Activated CD4-positive, alpha-beta T cell treated with anti-CD3 and anti-CD28 coated beads for 36 hours (primary cell): Measurements from ENCODE around the gene EIF4EBP2. TPM values are rescaled to one million over a fixed set of nuclear protein-coding genes. Genes with fewer than 3 reads are reported as not detected.
A peak's percentile ranks its signal among the peaks of the same experiment; 100 is the strongest.

Experiments
- ATAC-seq: fragments of 200-7000 bp; cut with Tn5 transposase; one replicate; pipeline ENCODE4 v1.10.0; 2021; ENCODE audit warnings: mild to moderate bottlenecking, moderate library complexity
- CTCF ChIA-PET: fragments of 350-600 bp; sonication (Branson Sonifier 250); formaldehyde crosslinking; loops from one replicate; lab custom pipeline; 2021; ENCODE audit warnings: antibody characterized with exemption; lab: Charles Lee
- POLR2A ChIA-PET: fragments of 350-600 bp; sonication (Branson Sonifier 250); formaldehyde crosslinking; loops from one replicate; lab custom pipeline; 2021; ENCODE audit warnings: antibody characterized with exemption, inconsistent platforms; lab: Charles Lee
- DNase-seq: peaks from one replicate; pipeline ENCODE4 v3.0.0-alpha.2; 2020
- H3K27ac Mint-ChIP-seq: one replicate; pipeline ENCODE4 v1.8.0; 2021; ENCODE audit warnings: mixed read lengths
- H3K27me3 Mint-ChIP-seq: one replicate; pipeline ENCODE4 v1.8.0; 2021; ENCODE audit warnings: mixed read lengths
- H3K36me3 Mint-ChIP-seq: one replicate; pipeline ENCODE4 v1.8.0; 2021; ENCODE audit warnings: low read depth, mixed read lengths
- H3K4me1 Mint-ChIP-seq: one replicate; pipeline ENCODE4 v1.8.0; 2021; ENCODE audit warnings: mixed read lengths
- H3K4me3 Mint-ChIP-seq: one replicate; pipeline ENCODE4 v1.8.0; 2021; ENCODE audit warnings: mild to moderate bottlenecking, moderate library complexity, mixed read lengths
- H3K9me3 Mint-ChIP-seq: one replicate; pipeline ENCODE4 v1.8.0; 2021; ENCODE audit warnings: low read depth, mixed read lengths
- intact Hi-C, 2 experiments: fragments of 100-400 bp; cut with DNase I in 1 of 2; cut with micrococcal nuclease in 1 of 2; formaldehyde crosslinking; loops; one replicate each; pipeline versions ENCODE4 v1.14.2 to v1.15.1; 2022 to 2024; cut with DNase I, micrococcal nuclease
- total RNA-seq, 2 experiments: library from RNA; stranded (reverse); gene quantifications; one replicate each; pipeline ENCODE4 v1.2.3, GENCODE V29; 2021

EIF4EBP2 gene
- 10 to 100 TPM; 24.4 to 27.7 TPM for total RNA-seq

- peak; percentile 99 for DNase-seq
- peak within 1 kb of the TSS; percentile 91 for H3K27ac Mint-ChIP-seq
- peak within 1 kb of the TSS; percentile 94 for H3K4me3 Mint-ChIP-seq
- peaks cover 20% of the 10 kb centered on the region for H3K36me3 Mint-ChIP-seq
- POLR2A ChIA-PET, result interaction anchor here (0.6 to 2.1 kb wide), 6 partner anchors 13 to 1531 kb away, joined by 3 to 11 read pairs (median 8); partner anchors contain the start of genes PPA1 and TYSND1
- intact Hi-C loops, result loop anchor here (1.0 to 5.0 kb wide), 8 partner anchors 22 to 258 kb away; partner anchors contain the start of genes LRRC20 (in 2 of the 2), SAR1A (in 2 of the 2), PALD1 (in 1 of the 2) and PPA1 (in 1 of the 2)
- CTCF ChIA-PET, result interaction anchor here (0.6 to 2.5 kb wide), 15 partner anchors 10 to 258 kb away, joined by 3 to 10 read pairs (median 4); partner anchors contain the start of genes PPA1 and TYSND1
- H3K4me1 Mint-ChIP-seq, result peaks cover 37% of the 10 kb centered on the region
- peak; percentile 91 for ATAC-seq
- H3K9me3 Mint-ChIP-seq, result no peaks in the 10 kb centered on the region
- H3K27me3 Mint-ChIP-seq, result no peaks in the 10 kb centered on the region
Observed at GRCh38 chr10:70404036-70404786, at the start of gene EIF4EBP2. Gene EIF4EBP2, plus strand, starts transcription at chr10:70404145. Its CDS starts 257 bp downstream, at chr10:70404402.

- DNase-seq (no peak), ATAC-seq (no peak)
- H3K4me1 Mint-ChIP-seq, result peaks cover 24% of the 10 kb centered on the region
- H3K4me3 Mint-ChIP-seq, result no peak overlapping the region
- no peaks in the 10 kb centered on the region for H3K27me3 Mint-ChIP-seq
- CTCF ChIA-PET, result interaction anchor here (0.6 to 3.4 kb wide), 5 partner anchors 8 to 133 kb away, joined by 3 to 20 read pairs (median 6); no protein-coding TSS in a partner anchor
- POLR2A ChIA-PET, result no interaction called here
- intact Hi-C loops, result loop anchor here in 1 of 2 experiments (2.0 kb wide), 1 partner anchor 82 kb away; no protein-coding TSS in a partner anchor
- H3K36me3 Mint-ChIP-seq, result no peaks in the 10 kb centered on the region
- H3K27ac Mint-ChIP-seq, result no peak overlapping the region
- H3K9me3 Mint-ChIP-seq, result no peaks in the 10 kb centered on the region
Observed at GRCh38 chr10:70354556-70354955, 49.4 kb upstream of the EIF4EBP2 start.

- Mint-ChIP-seq H3K4me1 (peaks cover 24% of the 10 kb centered on the region), H3K36me3 (no peaks in the 10 kb centered on the region), H3K9me3 (no peaks in the 10 kb centered on the region), H3K27me3 (no peaks in the 10 kb centered on the region), H3K4me3 (peak overlapping the region; percentile 7), H3K27ac (peak overlapping the region; percentile 69)
- CTCF ChIA-PET, result interaction anchor here (0.6 to 3.4 kb wide), 7 partner anchors 9 to 186 kb away, joined by 3 to 20 read pairs (median 4); no protein-coding TSS in a partner anchor
- DNase-seq, result peak; percentile 50
- intact Hi-C loops, result loop anchor here in 1 of 2 experiments (2.0 kb wide), 1 partner anchor 83 kb away; no protein-coding TSS in a partner anchor
- peak; percentile 80 for ATAC-seq
- POLR2A ChIA-PET, result no interaction called here
Observed at GRCh38 chr10:70355051-70356021, 48.6 kb upstream of the EIF4EBP2 start.

GRCh38 chr10:70357565-70357964 lies 46.4 kb upstream of the EIF4EBP2 start:
- ChIA-PET CTCF (no interaction called here), POLR2A (no interaction called here)
- no peaks in the 10 kb centered on the region for H3K36me3 Mint-ChIP-seq
- no peaks in the 10 kb centered on the region for H3K27me3 Mint-ChIP-seq
- DNase-seq, result no peak
- no peak overlapping the region for H3K27ac Mint-ChIP-seq
- H3K9me3 Mint-ChIP-seq, result no peaks in the 10 kb centered on the region
- intact Hi-C loops, result no loop called here
- no peak for ATAC-seq
- H3K4me3 Mint-ChIP-seq, result no peak overlapping the region
- H3K4me1 Mint-ChIP-seq, result peaks cover 24% of the 10 kb centered on the region

- ATAC-seq (no peak), DNase-seq (no peak)
- H3K4me3 Mint-ChIP-seq, result no peak overlapping the region
- intact Hi-C loops, result no loop called here
- ChIA-PET CTCF (interaction anchor here (0.9 to 1.4 kb wide), 3 partner anchors 86 to 137 kb away, joined by 3 to 7 read pairs (median 3); no protein-coding TSS in a partner anchor), POLR2A (no interaction called here)
- peaks cover 24% of the 10 kb centered on the region for H3K4me1 Mint-ChIP-seq
- H3K27ac Mint-ChIP-seq, result no peak overlapping the region
- H3K9me3 Mint-ChIP-seq, result no peaks in the 10 kb centered on the region
- H3K36me3 Mint-ChIP-seq, result no peaks in the 10 kb centered on the region
- H3K27me3 Mint-ChIP-seq, result no peaks in the 10 kb centered on the region
Observed at GRCh38 chr10:70358446-70358845, 45.5 kb upstream of the EIF4EBP2 start.

GRCh38 chr10:70359017-70359550 lies 44.9 kb upstream of the EIF4EBP2 start:
- CTCF ChIA-PET, result interaction anchor here (0.5 to 1.4 kb wide), 6 partner anchors 21 to 138 kb away, joined by 3 to 7 read pairs (median 3); partner anchors contain the start of gene PPA1
- ATAC-seq (no peak), DNase-seq (no peak)
- H3K27ac Mint-ChIP-seq, result no peak overlapping the region
- no peaks in the 10 kb centered on the region for H3K36me3 Mint-ChIP-seq
- no peaks in the 10 kb centered on the region for H3K9me3 Mint-ChIP-seq
- POLR2A ChIA-PET, result no interaction called here
- intact Hi-C loops, result no loop called here
- peaks cover 24% of the 10 kb centered on the region for H3K4me1 Mint-ChIP-seq
- H3K4me3 Mint-ChIP-seq, result no peak overlapping the region
- no peaks in the 10 kb centered on the region for H3K27me3 Mint-ChIP-seq

- Mint-ChIP-seq H3K9me3 (no peaks in the 10 kb centered on the region), H3K4me1 (peaks cover 24% of the 10 kb centered on the region), H3K36me3 (no peaks in the 10 kb centered on the region), H3K4me3 (no peak overlapping the region), H3K27ac (no peak overlapping the region), H3K27me3 (no peaks in the 10 kb centered on the region)
- intact Hi-C loops, result loop anchor here in 1 of 2 experiments (10.0 kb wide), 1 partner anchor 215 kb away; the partner anchor contains the start of gene TYSND1
- DNase-seq, result no peak
- POLR2A ChIA-PET, result no interaction called here
- no peak for ATAC-seq
- CTCF ChIA-PET, result interaction anchor here (9.1 kb wide), 1 partner anchor 140 kb away, joined by 220 read pairs; no protein-coding TSS in a partner anchor
Observed at GRCh38 chr10:70360215-70360614, 43.7 kb upstream of the EIF4EBP2 start.

- peaks cover 10% of the 10 kb centered on the region for H3K4me1 Mint-ChIP-seq
- no peaks in the 10 kb centered on the region for H3K27me3 Mint-ChIP-seq
- intact Hi-C loops, result loop anchor here in 1 of 2 experiments (10.0 kb wide), 1 partner anchor 218 kb away; the partner anchor contains the start of gene TYSND1
- H3K27ac Mint-ChIP-seq, result no peak overlapping the region
- no peak overlapping the region for H3K4me3 Mint-ChIP-seq
- ATAC-seq (no peak), DNase-seq (no peak)
- no peaks in the 10 kb centered on the region for H3K9me3 Mint-ChIP-seq
- H3K36me3 Mint-ChIP-seq, result no peaks in the 10 kb centered on the region
- ChIA-PET POLR2A (no interaction called here), CTCF (interaction anchor here (1.4 to 9.1 kb wide), 3 partner anchors 19 to 143 kb away, joined by 3 to 220 read pairs (median 26); partner anchors contain the start of gene LRRC20)
Observed at GRCh38 chr10:70362328-70362727, 41.6 kb upstream of the EIF4EBP2 start.

- Mint-ChIP-seq H3K36me3 (no peaks in the 10 kb centered on the region), H3K9me3 (no peaks in the 10 kb centered on the region), H3K4me1 (peaks cover 6% of the 10 kb centered on the region), H3K27me3 (no peaks in the 10 kb centered on the region), H3K4me3 (no peak overlapping the region), H3K27ac (no peak overlapping the region)
- POLR2A ChIA-PET, result interaction anchor here (1.0 to 1.6 kb wide), 2 partner anchors 137 to 142 kb away, joined by 3 to 14 read pairs; no protein-coding TSS in a partner anchor
- intact Hi-C loops, result loop anchor here in 1 of 2 experiments (10.0 kb wide), 1 partner anchor 218 kb away; the partner anchor contains the start of gene TYSND1
- DNase-seq (no peak), ATAC-seq (no peak)
- CTCF ChIA-PET, result interaction anchor here (1.4 to 9.1 kb wide), 13 partner anchors 8 to 248 kb away, joined by 4 to 220 read pairs (median 15); partner anchors contain the start of genes EIF4EBP2, LRRC20, PPA1 and TYSND1
Observed at GRCh38 chr10:70363292-70363691, 40.7 kb upstream of the EIF4EBP2 start.
